ENCODE data around the gene PTPRG. TPM values are rescaled to one million over a fixed set of nuclear protein-coding genes. Genes with fewer than 3 reads are reported as not detected.

PTPRG gene
- total and polyA plus RNA-seq, 2 of the 13 experiments (the other 11 are each of a cell fraction or from before 2014, with no cell fraction given) = 8.0 to 25.3 TPM

- peak in 1 of 2 experiments; percentile 38; a peak in 1 of 4 replicates for TF ChIP-seq EP300 (IDR thresholded peaks at IDR 0.05; ENCODE audit: low read depth in 2 of 2, low read length in 2 of 2)
- no peak for TF ChIP-seq EP300 (CRISPR knock-in tag; IDR thresholded peaks at IDR 0.05; ENCODE audit: borderline replicate concordance)
- TF ChIP-seq MEIS2 (CRISPR knock-in tag; IDR thresholded peaks at IDR 0.05) = peak; percentile 61; the same call in 1 of the 2 replicates
- TF ChIP-seq MEF2D (CRISPR knock-in tag; IDR thresholded peaks at IDR 0.05) = peak; percentile 69; the same call in 1 of the 2 replicates
- TF ChIP-seq ZNF784 (CRISPR knock-in tag; IDR thresholded peaks at IDR 0.05; ENCODE audit: borderline replicate concordance) = no peak
- 0 out of 2 replicates have a peak, but pooled peaks have one; percentile 27 for TF ChIP-seq ZNF564 (CRISPR knock-in tag; IDR thresholded peaks at IDR 0.05)
- no peak for TF ChIP-seq CSRNP2 (CRISPR knock-in tag; conservative IDR thresholded peaks at IDR 0.05; ENCODE audit: low read depth)
- TF ChIP-seq RNF219 (CRISPR knock-in tag; IDR thresholded peaks at IDR 0.05) = peak; percentile 31; the same call in 1 of the 2 replicates
- TF ChIP-seq ZMYM2 (CRISPR knock-in tag; IDR thresholded peaks at IDR 0.05) = no peak
- TF ChIP-seq TFAP4 (IDR thresholded peaks at IDR 0.05; ENCODE audit: borderline replicate concordance, low read depth) = peak; percentile 63; the same call in 1 of the 2 replicates
- no peak for TF ChIP-seq ZNF232 (CRISPR knock-in tag; IDR thresholded peaks at IDR 0.05; ENCODE audit: borderline replicate concordance)
- 0 out of 2 replicates have a peak, but pooled peaks have one; percentile 29 for TF ChIP-seq TBX3 (IDR thresholded peaks at IDR 0.05; ENCODE audit: borderline replicate concordance)
- peak; percentile 99 for TF ChIP-seq ZFP1 (CRISPR knock-in tag; IDR thresholded peaks at IDR 0.05)
- TF ChIP-seq SMC3 (IDR thresholded peaks at IDR 0.05; ENCODE audit: low read length) = peak; percentile 11; the same call in 1 of the 2 replicates
- TF ChIP-seq TARDBP (CRISPR knock-in tag; IDR thresholded peaks at IDR 0.05) = peak; percentile 72
- 0 out of 2 replicates have a peak, but pooled peaks have one; percentile 34 for TF ChIP-seq ZNF501 (CRISPR knock-in tag; IDR thresholded peaks at IDR 0.05)
- TF ChIP-seq TBX2 (CRISPR knock-in tag; IDR thresholded peaks at IDR 0.05; ENCODE audit: borderline replicate concordance) = peak; percentile 84
- TF ChIP-seq ZNF687 (CRISPR knock-in tag; IDR thresholded peaks at IDR 0.05) = peak; percentile 30
- no peak for TF ChIP-seq KLF11 (CRISPR knock-in tag; IDR thresholded peaks at IDR 0.05)
- TF ChIP-seq FOSL2 (CRISPR knock-in tag; IDR thresholded peaks at IDR 0.05) = peak; percentile 40; the same call in 1 of the 2 replicates
Observed at GRCh38 chr3:62184559-62184958, 623.2 kb downstream of the PTPRG start (continued).

Measured in HepG2 (cell line).